GM23338 (cell line): ENCODE data around the gene ZBTB37.

ENCODE experiments used
- CREB1 ChIP-seq: fragments of 250-450 bp; sonication (Bioruptor Pico); IDR thresholded peaks from 2 replicates; pipeline ENCODE4 v1.5.0; 2020; ENCODE audit warnings: low read depth, mild to moderate bottlenecking, moderate library complexity
- CTCF ChIP-seq, 2 experiments: fragments of 200-600 bp in 1 of 2; sonication (generic) in 1 of 2; conservative IDR thresholded peaks; 2 replicates each; pipeline versions ENCODE4 v1.5.1 to v1.6.1; 2016 to 2017; ENCODE audit warnings: antibody characterized with exemption in 2 of 2, low read depth in 2 of 2, mild to moderate bottlenecking in 2 of 2, moderate library complexity in 1 of 2
- EZH2 ChIP-seq: fragments of 200-600 bp; sonication (generic); IDR thresholded peaks from one replicate; pipeline ENCODE4 v1.8.0; 2017; ENCODE audit warnings: antibody characterized with exemption, mild to moderate bottlenecking, low read depth; ENCODE audit not compliant: unreplicated experiment
- EZH2phosphoT487 ChIP-seq: fragments of 200-600 bp; sonication (generic); IDR thresholded peaks from one replicate; pipeline ENCODE4 v1.8.1; 2018; ENCODE audit warnings: antibody characterized with exemption; ENCODE audit not compliant: unreplicated experiment
- JUNB ChIP-seq: IDR thresholded peaks from one replicate; pipeline ENCODE4 v1.6.1; 2016; ENCODE audit warnings: antibody characterized with exemption; ENCODE audit not compliant: unreplicated experiment
- POLR2AphosphoS5 ChIP-seq: IDR thresholded peaks from 2 replicates; pipeline ENCODE4 v1.6.1; 2016; ENCODE audit warnings: antibody characterized with exemption, low read depth
- STAT1 ChIP-seq: IDR thresholded peaks from one replicate; pipeline ENCODE4 v1.6.1; 2016; ENCODE audit warnings: antibody characterized with exemption; ENCODE audit not compliant: unreplicated experiment
- TF ChIP-seq, protein P1 (sequence below): IDR thresholded peaks from one replicate; pipeline ENCODE4 v1.6.1; 2018; ENCODE audit warnings: antibody characterized with exemption; ENCODE audit not compliant: unreplicated experiment

DNA sequence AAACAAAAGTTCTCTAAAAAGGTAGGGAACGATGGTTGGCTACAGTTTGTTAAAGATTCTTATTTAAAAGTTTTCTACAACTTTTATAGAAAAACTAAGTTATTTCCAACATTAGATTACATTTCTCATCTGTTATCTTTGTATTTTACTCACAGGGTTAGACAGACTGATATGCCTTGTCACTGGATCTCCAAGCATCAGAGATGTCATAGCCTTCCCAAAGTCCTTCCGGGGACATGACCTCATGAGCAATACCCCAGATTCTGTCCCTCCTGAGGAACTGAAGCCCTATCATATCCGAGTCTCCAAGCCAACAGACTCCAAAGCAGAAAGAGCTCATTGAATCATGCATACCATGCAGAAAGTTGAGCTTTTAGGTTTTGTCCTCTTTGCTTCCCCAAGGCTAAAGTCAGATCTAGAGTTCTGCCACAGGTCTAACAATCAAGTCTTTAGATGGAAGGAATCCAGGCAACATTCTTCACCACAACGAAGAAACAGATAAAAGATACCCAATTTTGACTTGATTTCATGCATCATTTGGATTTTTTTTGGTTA is 10.7 kb upstream of the ZBTB37 start:
- TF ChIP-seq CTCF (conservative IDR thresholded peaks at IDR 0.05; ENCODE audit: low read depth in 2 of 2) (no peak), CREB1 (CRISPR knock-in tag) (no peak), EZH2 (no peak), JUNB (no peak), EZH2phosphoT487 (no peak), POLR2AphosphoS5 (no peak), STAT1 (no peak)
- TF ChIP-seq, protein P1, sequence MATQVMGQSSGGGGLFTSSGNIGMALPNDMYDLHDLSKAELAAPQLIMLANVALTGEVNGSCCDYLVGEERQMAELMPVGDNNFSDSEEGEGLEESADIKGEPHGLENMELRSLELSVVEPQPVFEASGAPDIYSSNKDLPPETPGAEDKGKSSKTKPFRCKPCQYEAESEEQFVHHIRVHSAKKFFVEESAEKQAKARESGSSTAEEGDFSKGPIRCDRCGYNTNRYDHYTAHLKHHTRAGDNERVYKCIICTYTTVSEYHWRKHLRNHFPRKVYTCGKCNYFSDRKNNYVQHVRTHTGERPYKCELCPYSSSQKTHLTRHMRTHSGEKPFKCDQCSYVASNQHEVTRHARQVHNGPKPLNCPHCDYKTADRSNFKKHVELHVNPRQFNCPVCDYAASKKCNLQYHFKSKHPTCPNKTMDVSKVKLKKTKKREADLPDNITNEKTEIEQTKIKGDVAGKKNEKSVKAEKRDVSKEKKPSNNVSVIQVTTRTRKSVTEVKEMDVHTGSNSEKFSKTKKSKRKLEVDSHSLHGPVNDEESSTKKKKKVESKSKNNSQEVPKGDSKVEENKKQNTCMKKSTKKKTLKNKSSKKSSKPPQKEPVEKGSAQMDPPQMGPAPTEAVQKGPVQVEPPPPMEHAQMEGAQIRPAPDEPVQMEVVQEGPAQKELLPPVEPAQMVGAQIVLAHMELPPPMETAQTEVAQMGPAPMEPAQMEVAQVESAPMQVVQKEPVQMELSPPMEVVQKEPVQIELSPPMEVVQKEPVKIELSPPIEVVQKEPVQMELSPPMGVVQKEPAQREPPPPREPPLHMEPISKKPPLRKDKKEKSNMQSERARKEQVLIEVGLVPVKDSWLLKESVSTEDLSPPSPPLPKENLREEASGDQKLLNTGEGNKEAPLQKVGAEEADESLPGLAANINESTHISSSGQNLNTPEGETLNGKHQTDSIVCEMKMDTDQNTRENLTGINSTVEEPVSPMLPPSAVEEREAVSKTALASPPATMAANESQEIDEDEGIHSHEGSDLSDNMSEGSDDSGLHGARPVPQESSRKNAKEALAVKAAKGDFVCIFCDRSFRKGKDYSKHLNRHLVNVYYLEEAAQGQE: no peak
